PC-3 (cell line): ENCODE measurements around the gene TMEM163. TPM values are rescaled to one million over a fixed set of nuclear protein-coding genes. Genes with fewer than 3 reads are reported as not detected.
"Not testable (repeated sequence)": the region's sequence is repeated elsewhere in the genome, so short reads cannot be mapped to it uniquely, and the experiment has no call there.

Experiments used
- ATAC-seq: fragments of 200-7000 bp; cut with Tn5 transposase; 2 replicates; pipeline ENCODE4 v1.9.1; 2020; ENCODE audit warnings: mild to moderate bottlenecking, moderate library complexity
- BruUV-seq: library from RNA; stranded (reverse); fragments of 400-500 nt; replicated peaks from 2 replicates; lab custom pipeline; 2021; lab: Mats Ljungman, UMichigan
- CTCF ChIA-PET: fragments of 300-600 bp; sonication (Branson Sonifier 250); formaldehyde crosslinking; loops from one replicate; lab custom pipeline; 2022; ENCODE audit warnings: antibody characterized with exemption; lab: Charles Lee
- POLR2A ChIA-PET: fragments of 300-600 bp; sonication (Branson Sonifier 250); formaldehyde crosslinking; loops from one replicate; lab custom pipeline; 2022; ENCODE audit warnings: antibody characterized with exemption; ENCODE audit not compliant: unreplicated experiment; lab: Charles Lee
- DNase-seq: peaks from one replicate; pipeline ENCODE4 v3.0.0-alpha.2; 2015
- H2AFZ ChIP-seq: fragments of 300-600 bp; sonication (generic); 2 replicates; pipeline ENCODE4 v1.6.0; 2016; ENCODE audit warnings: antibody characterized with exemption, low read length
- H3F3A ChIP-seq: fragments of 300-600 bp; sonication (generic); one replicate; pipeline ENCODE4 v1.6.0; 2017; ENCODE audit warnings: antibody characterized with exemption, low read length, control low read depth, mild to moderate bottlenecking; ENCODE audit not compliant: unreplicated experiment
- H3K27ac ChIP-seq: fragments of 300-600 bp; sonication (generic); 2 replicates; pipeline ENCODE4 v1.5.1; 2016; ENCODE audit warnings: mild to moderate bottlenecking, low read length
- H3K27me3 ChIP-seq: fragments of 300-600 bp; sonication (generic); 2 replicates; pipeline ENCODE4 v1.6.1; 2016; ENCODE audit warnings: low read length, mixed read lengths
- H3K36me3 ChIP-seq: fragments of 300-600 bp; sonication (generic); 2 replicates; pipeline ENCODE4 v1.6.1; 2016; ENCODE audit warnings: low read depth, mixed run types, low read length, mixed read lengths
- H3K4me1 ChIP-seq: fragments of 300-600 bp; sonication (generic); 2 replicates; pipeline ENCODE4 v1.5.1; 2016; ENCODE audit warnings: low read length; ENCODE audit not compliant: insufficient read depth
- H3K4me2 ChIP-seq: fragments of 300-600 bp; sonication (generic); 2 replicates; pipeline ENCODE4 v1.6.0; 2016; ENCODE audit warnings: low read length
- H3K4me3 ChIP-seq: fragments of 300-600 bp; sonication (generic); 2 replicates; pipeline ENCODE4 v1.5.1; 2016; ENCODE audit warnings: mild to moderate bottlenecking, low read length, mixed read lengths
- H3K79me2 ChIP-seq: fragments of 300-600 bp; sonication (generic); 2 replicates; pipeline ENCODE4 v1.6.1; 2017; ENCODE audit warnings: low read length, mixed read lengths
- H3K9ac ChIP-seq: fragments of 300-600 bp; sonication (generic); 2 replicates; pipeline ENCODE4 v1.6.0; 2016; ENCODE audit warnings: mild to moderate bottlenecking, low read length
- H3K9me2 ChIP-seq: fragments of 300-600 bp; sonication (generic); replicated peaks from 2 replicates; pipeline ENCODE4 v1.6.1; 2016; ENCODE audit warnings: mixed run types, low read length, mixed read lengths
- H3K9me3 ChIP-seq: fragments of 300-600 bp; sonication (generic); 2 replicates; pipeline ENCODE4 v1.6.1; 2016; ENCODE audit warnings: low read length, mixed read lengths
- H4K20me1 ChIP-seq: fragments of 300-600 bp; sonication (generic); 2 replicates; pipeline ENCODE4 v1.6.1; 2016; ENCODE audit warnings: low read length, mixed read lengths
- EZH2 ChIP-seq: fragments of 300-600 bp; sonication (generic); IDR thresholded peaks from one replicate; pipeline ENCODE4 v1.6.1; 2017; ENCODE audit warnings: antibody characterized with exemption, mild to moderate bottlenecking, low read length; ENCODE audit not compliant: unreplicated experiment
- EZH2phosphoT487 ChIP-seq: fragments of 300-600 bp; sonication (generic); IDR thresholded peaks from 2 replicates; pipeline ENCODE4 v1.6.1; 2018; ENCODE audit warnings: mild to moderate bottlenecking, antibody characterized with exemption, low read length, borderline replicate concordance
- intact Hi-C: fragments of 100-400 bp; cut with micrococcal nuclease; formaldehyde crosslinking; loops from 2 replicates; pipeline ENCODE4 v1.9.0; 2023
- total RNA-seq: library from RNA; depleted of rRNA; stranded (reverse); fragments of >200 nt; gene quantifications from 2 replicates; pipeline ENCODE4 v1.2.3, GENCODE V29; 2014
- TF ChIP-seq, protein P1 (sequence below): fragments of 300-600 bp; sonication (generic); conservative IDR thresholded peaks from 2 replicates; pipeline ENCODE4 v1.5.1; 2017; ENCODE audit warnings: antibody characterized with exemption, low read depth, mild to moderate bottlenecking, low read length

Gene TMEM163
- total RNA-seq, 1 experiment from 2014 or later, result 0.47 TPM

DNA sequence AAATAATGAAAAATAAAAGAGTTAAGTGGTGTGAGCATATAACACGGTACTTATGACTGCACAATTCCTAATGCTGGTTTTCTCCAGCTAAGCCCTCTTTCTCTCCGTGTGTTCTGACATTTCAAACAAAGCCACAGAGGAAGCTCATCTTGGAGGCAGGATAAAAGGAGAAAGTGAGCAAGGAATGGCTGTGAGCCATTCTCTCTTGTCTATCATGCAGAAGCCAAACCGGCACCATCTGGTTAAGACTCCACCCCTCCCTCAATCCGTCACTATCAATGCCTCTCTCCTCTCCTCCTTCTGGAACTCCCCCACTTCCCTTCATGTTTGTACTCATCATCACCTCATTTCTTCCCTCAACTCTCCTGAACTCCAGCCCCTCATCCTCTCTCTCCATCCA, 210.4 kb downstream of the TMEM163 start:
- BruUV-seq, result no TSS peak
- ChIA-PET CTCF (no interaction called here), POLR2A (no interaction called here)
- H4K20me1 ChIP-seq, result no peaks in the 10 kb centered on the region
- no peak overlapping the region for H2AFZ ChIP-seq
- H3F3A ChIP-seq, result no peaks in the 10 kb centered on the region
- no peak overlapping the region for H3K9ac ChIP-seq
- H3K27ac ChIP-seq, result no peak overlapping the region
- H3K4me1 ChIP-seq, result 0 out of 2 replicates have a peak, but pooled peaks cover 4% of the 10 kb centered on the region
- no peak overlapping the region for H3K4me2 ChIP-seq
- intact Hi-C loops, result no loop called here
- ATAC-seq, result no peak
- no peaks in the 10 kb centered on the region for H3K9me3 ChIP-seq
- no peaks in the 10 kb centered on the region for H3K27me3 ChIP-seq
- TF ChIP-seq, protein P1, sequence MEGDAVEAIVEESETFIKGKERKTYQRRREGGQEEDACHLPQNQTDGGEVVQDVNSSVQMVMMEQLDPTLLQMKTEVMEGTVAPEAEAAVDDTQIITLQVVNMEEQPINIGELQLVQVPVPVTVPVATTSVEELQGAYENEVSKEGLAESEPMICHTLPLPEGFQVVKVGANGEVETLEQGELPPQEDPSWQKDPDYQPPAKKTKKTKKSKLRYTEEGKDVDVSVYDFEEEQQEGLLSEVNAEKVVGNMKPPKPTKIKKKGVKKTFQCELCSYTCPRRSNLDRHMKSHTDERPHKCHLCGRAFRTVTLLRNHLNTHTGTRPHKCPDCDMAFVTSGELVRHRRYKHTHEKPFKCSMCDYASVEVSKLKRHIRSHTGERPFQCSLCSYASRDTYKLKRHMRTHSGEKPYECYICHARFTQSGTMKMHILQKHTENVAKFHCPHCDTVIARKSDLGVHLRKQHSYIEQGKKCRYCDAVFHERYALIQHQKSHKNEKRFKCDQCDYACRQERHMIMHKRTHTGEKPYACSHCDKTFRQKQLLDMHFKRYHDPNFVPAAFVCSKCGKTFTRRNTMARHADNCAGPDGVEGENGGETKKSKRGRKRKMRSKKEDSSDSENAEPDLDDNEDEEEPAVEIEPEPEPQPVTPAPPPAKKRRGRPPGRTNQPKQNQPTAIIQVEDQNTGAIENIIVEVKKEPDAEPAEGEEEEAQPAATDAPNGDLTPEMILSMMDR, result no peak
- TF ChIP-seq EZH2 (no peak), EZH2phosphoT487 (no peak)
- H3K36me3 ChIP-seq, result no peaks in the 10 kb centered on the region
- no peaks in the 10 kb centered on the region for H3K79me2 ChIP-seq
- DNase-seq, result no peak
- H3K4me3 ChIP-seq, result no peak overlapping the region
- H3K9me2 ChIP-seq, result no peaks in the 10 kb centered on the region

DNA sequence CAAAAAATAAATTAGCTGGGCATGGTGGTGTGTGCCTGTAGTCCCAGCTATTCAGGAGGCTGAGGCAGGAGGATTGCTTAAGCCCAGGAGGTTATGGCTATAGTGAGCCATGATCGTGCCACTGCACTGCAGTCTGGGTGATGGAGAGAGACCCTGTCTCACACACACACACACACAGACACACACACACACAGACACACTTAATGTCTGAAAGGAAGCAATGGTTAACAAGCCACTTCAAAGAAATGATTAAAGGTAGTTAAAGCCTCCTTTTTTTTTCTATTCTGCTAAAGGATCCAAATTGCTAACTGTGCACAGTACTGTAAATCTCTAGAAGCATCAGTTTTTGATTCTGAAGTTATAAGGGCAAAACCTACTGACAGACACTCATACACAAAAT, 211.1 kb downstream of the TMEM163 start:
- no peaks in the 10 kb centered on the region for H3K27me3 ChIP-seq
- 0 out of 2 replicates have a peak, but pooled peaks cover 4% of the 10 kb centered on the region for H3K4me1 ChIP-seq
- ATAC-seq, result no peak
- no peaks in the 10 kb centered on the region for H4K20me1 ChIP-seq
- no peaks in the 10 kb centered on the region for H3K36me3 ChIP-seq
- no TSS peak for BruUV-seq
- no peak overlapping the region for H3K4me3 ChIP-seq
- no peak overlapping the region for H2AFZ ChIP-seq
- H3K9me2 ChIP-seq, result no peaks in the 10 kb centered on the region
- TF ChIP-seq, protein P1, result no peak
- TF ChIP-seq EZH2, result no peak
- no peak for TF ChIP-seq EZH2phosphoT487
- no peaks in the 10 kb centered on the region for H3K9me3 ChIP-seq
- ChIA-PET CTCF (no interaction called here), POLR2A (no interaction called here)
- no peak for DNase-seq
- no peak overlapping the region for H3K27ac ChIP-seq
- intact Hi-C loops, result no loop called here
- no peaks in the 10 kb centered on the region for H3K79me2 ChIP-seq
- H3F3A ChIP-seq, result no peaks in the 10 kb centered on the region
- no peak overlapping the region for H3K9ac ChIP-seq
- H3K4me2 ChIP-seq, result no peak overlapping the region

GRCh38 chr2:134507159-134507558, 211.6 kb downstream of the TMEM163 start:
- H2AFZ ChIP-seq, H3K4me2 ChIP-seq, H3F3A ChIP-seq, H3K4me3 ChIP-seq, DNase-seq, POLR2A ChIA-PET, H3K27me3 ChIP-seq, H3K9me3 ChIP-seq, H4K20me1 ChIP-seq, H3K9ac ChIP-seq, H3K79me2 ChIP-seq, H3K36me3 ChIP-seq, H3K4me1 ChIP-seq, CTCF ChIA-PET, H3K9me2 ChIP-seq, BruUV-seq, ATAC-seq, H3K27ac ChIP-seq, intact Hi-C loops: not testable (repeated sequence)
